ENCODE data around the gene SRCAP.

The SRCAP gene

DNA sequence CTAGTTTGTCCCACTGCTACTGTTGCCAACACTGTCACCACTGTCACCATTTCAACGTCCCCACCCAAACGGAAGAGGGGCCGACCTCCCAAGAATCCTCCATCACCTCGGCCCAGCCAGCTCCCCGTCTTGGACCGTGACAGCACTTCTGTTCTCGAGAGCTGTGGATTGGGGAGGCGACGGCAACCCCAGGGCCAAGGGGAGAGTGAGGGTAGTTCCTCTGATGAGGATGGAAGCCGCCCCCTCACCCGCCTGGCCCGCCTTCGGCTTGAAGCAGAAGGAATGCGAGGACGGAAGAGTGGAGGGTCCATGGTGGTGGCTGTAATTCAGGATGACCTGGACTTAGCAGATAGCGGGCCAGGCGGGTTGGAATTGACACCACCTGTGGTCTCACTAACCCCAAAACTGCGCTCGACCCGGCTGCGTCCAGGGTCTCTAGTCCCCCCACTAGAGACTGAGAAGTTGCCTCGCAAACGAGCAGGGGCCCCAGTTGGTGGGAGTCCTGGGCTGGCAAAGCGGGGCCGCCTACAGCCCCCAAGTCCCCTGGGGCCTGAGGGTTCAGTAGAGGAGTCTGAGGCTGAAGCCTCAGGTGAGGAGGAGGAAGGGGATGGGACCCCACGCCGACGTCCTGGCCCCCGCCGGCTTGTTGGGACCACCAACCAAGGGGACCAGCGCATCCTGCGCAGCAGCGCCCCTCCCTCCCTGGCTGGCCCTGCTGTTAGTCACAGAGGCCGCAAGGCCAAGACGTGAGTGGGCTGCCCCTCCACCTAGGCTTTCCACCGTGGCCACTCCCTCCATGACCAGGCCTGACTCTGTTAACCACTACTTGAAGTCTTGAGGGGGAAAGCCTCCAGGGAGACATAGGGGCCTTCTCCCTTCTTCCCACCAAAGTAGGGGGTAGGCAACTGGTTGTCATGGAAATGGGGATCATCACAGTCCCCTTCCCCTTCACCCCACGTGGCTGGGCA lies 40.3 kb downstream of the SRCAP start:
- TF ChIP-seq, protein P1, sequence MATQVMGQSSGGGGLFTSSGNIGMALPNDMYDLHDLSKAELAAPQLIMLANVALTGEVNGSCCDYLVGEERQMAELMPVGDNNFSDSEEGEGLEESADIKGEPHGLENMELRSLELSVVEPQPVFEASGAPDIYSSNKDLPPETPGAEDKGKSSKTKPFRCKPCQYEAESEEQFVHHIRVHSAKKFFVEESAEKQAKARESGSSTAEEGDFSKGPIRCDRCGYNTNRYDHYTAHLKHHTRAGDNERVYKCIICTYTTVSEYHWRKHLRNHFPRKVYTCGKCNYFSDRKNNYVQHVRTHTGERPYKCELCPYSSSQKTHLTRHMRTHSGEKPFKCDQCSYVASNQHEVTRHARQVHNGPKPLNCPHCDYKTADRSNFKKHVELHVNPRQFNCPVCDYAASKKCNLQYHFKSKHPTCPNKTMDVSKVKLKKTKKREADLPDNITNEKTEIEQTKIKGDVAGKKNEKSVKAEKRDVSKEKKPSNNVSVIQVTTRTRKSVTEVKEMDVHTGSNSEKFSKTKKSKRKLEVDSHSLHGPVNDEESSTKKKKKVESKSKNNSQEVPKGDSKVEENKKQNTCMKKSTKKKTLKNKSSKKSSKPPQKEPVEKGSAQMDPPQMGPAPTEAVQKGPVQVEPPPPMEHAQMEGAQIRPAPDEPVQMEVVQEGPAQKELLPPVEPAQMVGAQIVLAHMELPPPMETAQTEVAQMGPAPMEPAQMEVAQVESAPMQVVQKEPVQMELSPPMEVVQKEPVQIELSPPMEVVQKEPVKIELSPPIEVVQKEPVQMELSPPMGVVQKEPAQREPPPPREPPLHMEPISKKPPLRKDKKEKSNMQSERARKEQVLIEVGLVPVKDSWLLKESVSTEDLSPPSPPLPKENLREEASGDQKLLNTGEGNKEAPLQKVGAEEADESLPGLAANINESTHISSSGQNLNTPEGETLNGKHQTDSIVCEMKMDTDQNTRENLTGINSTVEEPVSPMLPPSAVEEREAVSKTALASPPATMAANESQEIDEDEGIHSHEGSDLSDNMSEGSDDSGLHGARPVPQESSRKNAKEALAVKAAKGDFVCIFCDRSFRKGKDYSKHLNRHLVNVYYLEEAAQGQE (IDR thresholded peaks at IDR 0.05; ENCODE audit: insufficient read depth in 1 of 2, low read depth in 2 of 2, low read length in 2 of 2), result no peak
- TF ChIP-seq TAF1 (IDR thresholded peaks at IDR 0.05; ENCODE audit: borderline replicate concordance, insufficient read depth, low read length) (no peak), POLR2AphosphoS5 (IDR thresholded peaks at IDR 0.05; ENCODE audit: low read depth, low read length) (no peak), SIN3A (IDR thresholded peaks at IDR 0.05; ENCODE audit: borderline replicate concordance, insufficient read depth, low read length) (no peak), FOXP2 (optimal IDR thresholded peaks at IDR 0.05; ENCODE audit: borderline replicate concordance, extremely low read depth, extremely low read length, insufficient read depth) (no peak)

DNA sequence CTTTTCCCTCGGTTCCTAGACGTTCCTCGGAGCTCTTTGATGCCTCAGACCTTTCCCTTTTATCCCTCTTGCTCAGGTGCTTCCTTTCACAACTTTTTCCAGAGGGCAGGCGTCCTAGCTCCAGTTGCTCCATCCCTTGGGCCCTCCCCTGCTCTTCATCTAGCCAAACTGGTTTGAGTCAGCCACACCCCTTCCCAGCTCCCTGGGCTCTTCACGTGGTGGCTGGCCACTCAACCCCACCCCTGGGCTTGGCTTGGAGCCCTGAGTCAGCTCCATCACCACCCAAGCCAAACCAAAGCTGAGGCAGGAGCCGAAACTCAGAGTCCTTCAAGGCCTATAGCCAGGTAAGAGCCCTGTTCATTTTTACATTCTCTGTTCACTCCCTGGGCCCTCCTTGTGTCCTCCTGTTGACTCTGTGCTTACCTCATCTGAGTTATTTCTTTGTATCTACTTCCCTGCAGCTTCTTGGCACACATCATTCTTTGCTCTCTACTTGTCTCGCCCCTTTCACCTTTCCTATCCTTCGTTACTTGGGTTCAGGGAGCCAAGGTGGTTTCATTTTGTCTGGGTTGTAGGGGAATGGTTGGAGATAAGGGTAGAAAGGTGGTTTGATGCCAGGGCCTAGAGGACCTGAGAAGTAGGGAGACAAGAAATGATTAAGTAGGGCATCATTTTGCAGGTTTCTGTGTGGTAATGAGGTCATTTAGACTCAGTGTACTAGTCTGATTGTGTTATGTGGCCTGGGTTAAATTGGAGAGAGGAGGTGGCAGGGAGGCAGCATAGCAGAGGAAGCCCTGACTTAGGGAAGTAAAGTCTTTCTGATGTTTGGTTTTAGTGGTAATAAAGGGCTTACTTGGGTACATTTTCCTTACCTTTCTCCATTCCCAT lies 41.6 kb downstream of the SRCAP start:
- TF ChIP-seq POLR2AphosphoS5 (IDR thresholded peaks at IDR 0.05; ENCODE audit: low read depth, low read length), result no peak; the same call in 1 of the 2 replicates
- no peak for TF ChIP-seq SIN3A (IDR thresholded peaks at IDR 0.05; ENCODE audit: borderline replicate concordance, insufficient read depth, low read length)
- TF ChIP-seq, protein P1 (IDR thresholded peaks at IDR 0.05; ENCODE audit: insufficient read depth in 1 of 2, low read depth in 2 of 2, low read length in 2 of 2), result no peak
- no peak for TF ChIP-seq TAF1 (IDR thresholded peaks at IDR 0.05; ENCODE audit: borderline replicate concordance, insufficient read depth, low read length)
- TF ChIP-seq FOXP2 (optimal IDR thresholded peaks at IDR 0.05; ENCODE audit: borderline replicate concordance, extremely low read depth, extremely low read length, insufficient read depth), result no peak

DNA sequence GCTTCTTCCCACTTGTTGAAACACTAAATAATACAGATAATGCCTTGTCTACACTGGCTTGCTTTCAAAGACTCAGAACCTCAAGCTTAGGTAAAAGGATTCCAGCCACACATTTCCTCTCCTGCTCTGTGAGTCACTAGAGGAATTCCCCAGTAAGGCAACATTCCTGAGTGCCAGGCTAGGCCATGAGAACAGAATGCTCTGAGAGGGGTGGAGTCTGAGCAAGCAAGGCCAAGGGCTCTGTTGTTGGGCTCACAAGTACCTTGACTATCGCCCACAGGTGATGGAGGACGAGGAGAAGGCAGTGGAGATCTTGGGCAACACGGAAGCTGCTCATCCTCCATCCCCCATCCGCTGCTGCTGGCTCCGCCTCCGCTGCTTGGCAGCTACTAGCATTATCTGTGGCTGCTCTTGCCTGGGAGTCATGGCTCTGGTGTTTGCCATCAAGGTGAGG lies 42.5 kb downstream of the SRCAP start:
- TF ChIP-seq FOXP2 (optimal IDR thresholded peaks at IDR 0.05; ENCODE audit: borderline replicate concordance, extremely low read depth, extremely low read length, insufficient read depth) (no peak), POLR2AphosphoS5 (IDR thresholded peaks at IDR 0.05; ENCODE audit: low read depth, low read length) (no peak), SIN3A (IDR thresholded peaks at IDR 0.05; ENCODE audit: borderline replicate concordance, insufficient read depth, low read length) (no peak), TAF1 (IDR thresholded peaks at IDR 0.05; ENCODE audit: borderline replicate concordance, insufficient read depth, low read length) (no peak)
- TF ChIP-seq, protein P1 (IDR thresholded peaks at IDR 0.05; ENCODE audit: insufficient read depth in 1 of 2, low read depth in 2 of 2, low read length in 2 of 2), result no peak

DNA sequence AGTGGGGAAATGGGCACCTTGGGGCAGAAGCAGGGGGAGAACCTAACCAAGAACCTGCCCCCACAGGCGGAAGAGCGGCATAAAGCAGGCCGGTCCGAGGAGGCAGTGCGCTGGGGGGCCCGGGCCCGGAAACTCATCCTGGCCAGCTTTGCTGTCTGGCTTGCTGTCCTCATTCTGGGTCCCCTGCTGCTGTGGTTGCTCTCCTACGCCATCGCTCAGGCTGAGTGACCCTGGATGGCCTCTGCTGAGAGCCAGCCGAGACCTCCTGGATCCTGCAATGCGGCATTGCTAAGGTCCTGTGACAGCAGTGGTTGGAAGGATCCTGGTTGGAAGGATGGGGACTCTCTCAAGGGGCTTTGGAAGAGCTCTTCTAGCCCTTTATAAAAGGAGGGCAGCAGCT lies 44.7 kb downstream of the SRCAP start:
- TF ChIP-seq TAF1 (IDR thresholded peaks at IDR 0.05; ENCODE audit: borderline replicate concordance, insufficient read depth, low read length), result no peak
- TF ChIP-seq, protein P1 (IDR thresholded peaks at IDR 0.05; ENCODE audit: insufficient read depth in 1 of 2, low read depth in 2 of 2, low read length in 2 of 2), result no peak
- TF ChIP-seq FOXP2 (optimal IDR thresholded peaks at IDR 0.05; ENCODE audit: borderline replicate concordance, extremely low read depth, extremely low read length, insufficient read depth), result no peak
- TF ChIP-seq SIN3A (IDR thresholded peaks at IDR 0.05; ENCODE audit: borderline replicate concordance, insufficient read depth, low read length), result no peak
- TF ChIP-seq POLR2AphosphoS5 (IDR thresholded peaks at IDR 0.05; ENCODE audit: low read depth, low read length), result no peak
